Hematopoietic multipotent progenitor cell (in vitro differentiated cells): Measurements from ENCODE around the gene MYBL2. TPM values are rescaled to one million over a fixed set of nuclear protein-coding genes. Genes with fewer than 3 reads are reported as not detected.

Experiments used
- DNase-seq, 3 donors: peaks; one replicate each; pipeline ENCODE4 v3.0.0-alpha.2; 2011 to 2015; ENCODE audit warnings: low read depth in 2 of 3, low spot score in 2 of 3
- total RNA-seq: library from RNA; depleted of rRNA; stranded (reverse); fragments of >200 nt; gene quantifications from one replicate; pipeline ENCODE4 v1.2.3, GENCODE V29; 2012

MYBL2 gene
- total RNA-seq, 1 donor = 7.5 TPM

DNA sequence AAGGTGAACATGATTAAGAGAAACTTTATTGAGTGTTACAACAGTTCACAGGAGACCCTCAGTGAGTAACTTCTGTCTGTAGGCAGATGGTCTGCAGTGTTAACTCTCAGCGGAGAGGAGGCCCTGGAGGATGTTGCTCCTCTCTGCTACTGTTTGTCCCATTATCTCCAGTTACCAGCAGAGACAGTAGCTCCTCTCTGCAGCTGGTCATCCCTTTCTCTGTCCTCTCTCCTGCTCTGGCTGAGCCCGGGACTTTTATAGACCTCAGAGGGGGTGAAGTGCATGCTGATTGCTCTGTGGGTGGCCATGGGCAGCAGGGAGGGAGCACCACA, 54.1 kb downstream of the MYBL2 start:
- no peak for DNase-seq

DNA sequence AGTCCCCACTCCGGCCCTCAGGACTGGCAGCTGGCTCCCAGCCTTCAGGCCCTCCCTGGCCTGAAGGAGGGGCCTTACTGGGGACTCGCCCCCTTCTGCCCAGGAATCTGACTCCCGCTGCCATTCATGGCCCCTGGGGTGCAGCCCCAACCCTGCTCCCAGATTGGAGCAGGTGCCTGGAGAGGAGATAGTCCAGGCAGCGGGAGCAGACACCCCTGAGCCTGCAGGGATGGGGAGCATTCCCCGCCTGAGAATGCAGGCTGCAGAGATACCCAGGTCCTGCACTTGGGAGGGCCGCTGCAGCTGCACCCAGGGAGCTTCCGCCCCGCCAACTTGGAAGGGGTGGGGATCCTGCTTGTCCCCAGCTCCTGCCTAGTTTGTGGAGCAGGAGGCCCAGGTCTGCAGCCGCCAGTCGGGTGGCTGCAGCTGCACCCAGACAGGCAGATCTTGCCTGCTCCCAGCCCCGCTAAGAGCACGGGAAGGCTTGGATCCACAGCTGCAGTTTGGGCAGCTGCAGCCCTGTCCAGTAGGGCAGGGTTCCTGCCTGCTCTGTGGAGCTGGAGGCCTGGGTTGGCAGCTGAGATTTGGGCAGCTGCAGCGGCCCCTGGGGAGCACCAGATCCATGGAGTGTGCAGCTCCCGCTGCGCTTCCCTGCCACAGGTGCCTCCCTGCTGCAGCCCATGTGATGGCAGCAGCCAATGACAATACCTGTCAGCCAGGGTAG, 54.7 kb downstream of the MYBL2 start:
- no peak for DNase-seq

DNA sequence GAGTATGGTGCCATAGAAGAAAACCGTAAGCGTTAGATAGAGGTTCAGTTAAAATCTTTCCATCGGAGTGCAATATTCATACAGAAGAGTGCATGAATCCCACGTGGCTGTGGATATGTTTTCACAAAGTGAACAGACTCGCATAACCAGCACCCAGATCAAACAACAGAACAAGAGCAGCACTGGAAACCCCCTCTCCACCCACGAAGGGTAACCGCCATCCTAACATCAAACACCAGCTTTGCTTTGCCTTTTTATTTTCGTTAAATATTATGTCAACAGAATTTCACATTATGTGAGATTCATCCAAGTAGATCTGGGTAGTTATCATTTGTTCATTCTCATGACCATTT, 55.2 kb downstream of the MYBL2 start:
- DNase-seq = peak in 1 of 3 donors; percentile 46

DNA sequence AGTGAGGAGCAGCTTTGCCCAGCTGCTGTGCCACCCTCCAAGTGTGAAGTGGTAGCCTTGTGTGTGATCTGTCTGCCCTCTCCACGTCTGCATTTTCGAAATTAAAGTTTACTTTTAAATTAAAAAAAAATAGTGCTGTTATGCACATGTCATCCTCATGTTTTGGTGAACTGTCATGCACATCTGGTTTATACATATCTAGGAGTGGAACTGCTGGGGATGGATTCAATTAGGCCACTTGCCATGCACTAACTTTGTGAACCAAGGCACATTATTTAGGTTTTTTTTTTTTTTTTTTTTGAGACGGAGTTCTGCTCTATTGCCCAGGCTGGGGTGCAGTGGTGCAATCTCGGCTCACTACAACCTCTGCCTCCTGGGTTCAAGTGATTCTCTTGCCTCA, 56.3 kb downstream of the MYBL2 start:
- no peak for DNase-seq

DNA sequence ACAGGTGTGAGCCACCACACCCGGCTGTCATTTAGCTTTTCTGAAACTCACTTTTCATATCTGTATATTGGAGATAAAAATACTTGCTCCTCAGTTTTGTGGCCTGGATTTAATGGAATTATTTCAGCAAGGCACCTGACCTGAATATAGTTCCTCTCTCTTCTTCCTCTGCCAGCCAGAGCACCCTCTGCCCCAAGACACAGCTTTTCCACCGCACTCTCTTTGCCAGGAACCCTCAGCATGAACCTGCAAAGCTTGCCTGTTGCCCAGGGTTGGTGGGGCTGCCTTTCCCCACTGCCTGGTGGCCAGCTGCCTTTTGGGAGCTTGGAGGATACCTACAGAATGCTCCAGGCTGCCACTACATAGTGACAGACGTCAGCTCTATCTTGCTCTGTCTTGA, 56.8 kb downstream of the MYBL2 start:
- no peak for DNase-seq

DNA sequence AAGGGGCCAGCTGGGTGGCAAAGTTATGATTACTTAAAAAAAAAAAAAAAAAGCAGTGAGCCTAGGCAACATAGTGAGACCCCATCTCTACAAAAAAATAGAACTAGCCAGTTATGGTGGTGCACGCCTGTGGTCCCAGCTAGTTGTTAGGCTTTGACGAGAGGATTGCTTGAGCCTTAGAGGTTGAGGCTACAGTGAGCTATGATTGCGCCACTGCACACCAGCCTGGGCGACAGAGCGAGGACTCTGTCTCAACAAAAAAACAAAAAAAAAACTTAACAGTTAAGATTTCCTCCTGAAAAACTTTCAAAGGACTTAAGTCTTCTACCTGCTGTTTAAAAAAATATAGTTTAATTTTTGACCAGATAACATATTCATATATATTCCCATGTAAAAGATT, 57.5 kb downstream of the MYBL2 start:
- DNase-seq = no peak

DNA sequence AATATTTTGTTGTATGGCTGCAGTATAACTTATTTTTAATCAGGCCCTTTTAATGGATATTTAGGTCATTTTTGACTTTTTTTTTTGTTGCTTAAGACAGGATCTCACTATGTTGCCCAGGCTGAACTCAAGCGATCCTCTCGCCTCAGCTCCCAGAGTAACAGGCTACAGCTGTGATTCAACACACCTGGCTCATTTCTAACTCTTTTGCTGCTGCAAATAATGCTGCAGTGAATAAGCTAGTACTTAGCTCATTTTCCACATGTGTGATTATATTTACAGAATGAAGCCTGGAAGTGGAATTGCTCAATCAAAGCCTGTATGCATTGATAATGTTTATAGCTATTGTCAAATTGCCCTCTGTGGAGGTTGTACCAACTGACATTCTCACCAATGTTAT, 58.8 kb downstream of the MYBL2 start:
- DNase-seq = no peak

DNA sequence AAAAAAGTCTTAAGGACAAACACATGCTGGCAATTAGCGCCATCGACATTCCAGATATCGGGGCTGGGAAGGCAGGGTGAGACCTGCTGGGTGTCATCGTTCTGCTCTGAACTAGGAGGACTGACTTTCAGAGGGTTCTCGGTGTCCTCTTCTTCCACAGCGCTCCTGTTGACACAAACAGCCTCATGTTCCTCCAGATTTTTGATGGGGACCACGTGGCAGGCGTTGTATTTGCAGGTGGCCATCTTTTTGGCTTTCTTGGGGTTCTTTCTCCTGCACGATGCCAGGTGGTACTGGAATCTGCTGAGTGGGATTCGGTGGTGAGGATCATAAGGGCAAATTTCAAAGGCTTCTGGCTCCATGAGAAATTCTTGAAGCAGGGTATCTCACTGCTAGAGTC, 59.4 kb downstream of the MYBL2 start:
- no peak for DNase-seq

DNA sequence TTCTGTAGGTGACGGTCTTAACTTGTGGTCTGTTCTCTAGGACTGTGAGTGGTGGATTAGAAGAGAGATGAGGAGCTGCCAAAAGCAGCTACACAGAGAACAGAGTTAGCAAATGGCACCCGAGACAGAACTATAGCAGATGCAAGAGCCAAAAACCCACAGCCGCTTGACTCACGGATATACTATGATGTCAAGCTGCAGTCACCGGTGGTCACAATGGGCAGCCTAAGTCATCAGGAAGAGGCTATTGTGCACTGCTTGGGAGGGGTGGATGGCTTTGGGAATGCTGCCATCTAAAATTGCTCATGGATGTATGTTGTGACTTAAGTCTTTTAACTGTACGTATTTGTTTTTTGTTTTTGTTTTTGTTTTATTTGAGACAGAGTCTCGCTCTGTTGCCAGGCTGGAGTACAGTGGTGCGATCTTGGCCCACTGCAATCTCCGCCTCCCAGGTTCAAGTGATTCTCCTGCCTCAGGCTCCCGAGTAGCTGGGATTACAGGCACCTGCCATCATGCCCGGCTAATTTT, 60.0 kb downstream of the MYBL2 start, which contains the start of gene GTSF1L:
Gene GTSF1L, minus strand, starts transcription at position 192 of the 528 bp plus-strand sequence. CDS start 308 bp downstream, outside the sequence.
- DNase-seq = no peak

DNA sequence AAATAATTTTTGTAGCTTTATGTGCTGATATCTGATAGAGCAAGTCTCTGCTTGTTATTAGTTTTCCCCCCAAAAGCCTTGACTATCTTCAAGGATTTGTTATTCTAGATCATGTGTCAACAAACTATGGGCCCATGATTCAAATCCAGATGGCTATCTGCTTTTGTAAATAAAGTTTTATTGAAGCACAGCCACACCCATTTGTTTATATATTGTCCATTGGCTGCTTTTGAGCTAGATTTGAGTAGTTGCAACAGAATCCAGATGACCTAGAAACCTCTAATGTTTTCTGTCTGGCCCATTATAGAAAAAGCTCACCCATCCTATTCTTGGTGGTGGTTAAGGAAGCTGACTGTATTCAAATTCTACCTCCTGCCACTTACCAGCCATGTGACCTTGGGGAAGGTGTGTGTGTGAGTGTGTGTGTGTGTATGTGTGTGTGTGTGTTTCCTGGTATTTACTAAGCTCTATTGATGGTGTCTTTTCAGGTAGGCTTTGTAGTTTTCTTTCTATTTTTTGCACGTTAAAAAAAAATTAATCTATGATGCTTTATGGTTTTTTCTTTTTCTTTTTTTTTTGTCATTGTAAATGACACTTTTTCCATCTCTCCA, 61.2 kb downstream of the MYBL2 start:
- DNase-seq = no peak

DNA sequence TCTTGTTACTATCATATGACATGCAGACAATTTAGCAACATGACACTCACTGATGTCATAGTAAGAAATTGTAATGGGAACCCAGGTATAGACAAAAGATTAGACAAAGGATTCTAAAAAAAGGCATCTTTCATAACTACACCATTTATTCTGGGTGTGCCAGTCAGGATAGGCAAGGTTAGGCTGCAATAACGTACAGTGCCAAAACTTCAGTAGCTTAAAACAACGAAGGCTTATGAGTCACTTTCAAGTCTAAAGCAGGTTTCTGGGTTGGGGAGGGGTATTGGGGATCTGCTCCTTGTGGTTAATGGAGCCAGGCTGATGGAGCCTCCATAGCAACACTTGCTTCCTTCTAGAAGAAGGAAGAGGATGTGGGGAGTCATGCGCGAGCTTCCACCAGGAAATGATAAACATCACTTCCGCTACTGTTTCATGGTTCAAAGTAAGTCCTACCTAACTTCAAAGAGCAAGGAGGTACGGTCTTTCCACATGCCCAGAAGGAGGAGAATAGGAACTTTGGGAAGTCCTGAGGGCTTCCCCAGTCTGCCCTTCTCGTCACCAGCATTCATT, 61.9 kb downstream of the MYBL2 start:
- no peak for DNase-seq

DNA sequence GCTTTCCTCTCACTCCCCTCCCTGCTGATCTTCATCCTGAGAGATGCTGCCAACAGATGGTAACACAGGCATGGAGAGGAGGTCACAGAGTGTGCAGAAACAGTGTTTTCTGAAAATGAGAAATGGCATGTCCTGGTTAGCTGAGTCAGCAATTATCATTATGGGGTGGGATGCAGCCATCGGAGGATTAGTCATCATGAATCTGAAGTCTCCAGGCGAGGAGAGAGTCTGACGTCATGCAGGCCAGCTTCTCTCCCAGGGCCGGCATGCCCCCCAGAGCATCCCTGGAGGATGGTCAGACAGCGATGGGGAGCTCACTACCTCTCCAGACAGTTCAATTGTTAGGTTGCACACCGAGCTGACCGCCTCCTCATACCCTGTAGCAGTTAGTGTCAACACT, 64.6 kb downstream of the MYBL2 start:
- DNase-seq = no peak

DNA sequence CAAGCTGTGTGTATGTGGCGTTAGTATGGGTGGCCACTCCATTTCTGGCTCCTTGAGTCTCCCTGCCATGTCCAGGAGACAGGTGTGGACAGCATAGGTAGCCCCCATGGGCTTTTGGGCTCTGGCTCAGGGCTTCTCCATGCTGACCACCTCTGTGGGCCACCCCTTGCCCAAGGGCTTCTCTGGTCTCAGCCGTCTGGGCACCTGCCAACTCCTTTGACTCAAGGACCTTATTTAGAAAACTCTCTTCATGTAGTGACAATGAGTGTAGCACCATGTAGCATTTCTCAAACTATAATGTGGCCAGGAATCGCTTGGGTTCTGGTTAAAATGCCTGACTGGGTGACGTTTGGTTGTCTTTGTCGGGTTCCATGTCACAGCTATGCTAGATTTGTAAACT, 65.0 kb downstream of the MYBL2 start:
- no peak for DNase-seq

DNA sequence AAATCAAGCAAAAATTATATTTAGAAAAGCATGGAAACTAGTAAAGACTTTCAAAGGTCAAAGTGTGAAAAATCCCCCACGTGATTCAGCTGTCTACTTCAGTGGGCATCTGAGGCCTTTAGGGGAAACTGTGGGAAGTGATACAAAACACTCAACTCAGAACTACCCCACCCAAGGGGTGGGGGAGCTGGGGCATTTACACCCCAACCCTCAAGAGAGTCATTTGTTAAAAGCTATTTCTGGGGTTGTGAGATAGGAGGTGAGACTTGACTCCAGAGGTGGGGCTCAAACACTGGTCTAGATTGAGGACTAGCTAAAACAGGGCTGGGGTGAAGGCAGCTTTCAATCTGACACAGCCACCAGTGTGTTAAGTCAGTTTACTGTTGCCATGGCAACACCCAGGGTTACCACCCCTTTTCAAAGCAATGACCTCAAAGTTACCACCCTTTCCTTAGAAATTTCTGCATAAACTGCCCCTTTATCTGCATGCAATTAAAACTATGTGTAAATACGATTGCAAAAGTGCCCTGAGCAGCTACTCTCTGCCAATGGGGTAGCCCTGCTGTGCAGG, 69.8 kb downstream of the MYBL2 start:
- DNase-seq = no peak

DNA sequence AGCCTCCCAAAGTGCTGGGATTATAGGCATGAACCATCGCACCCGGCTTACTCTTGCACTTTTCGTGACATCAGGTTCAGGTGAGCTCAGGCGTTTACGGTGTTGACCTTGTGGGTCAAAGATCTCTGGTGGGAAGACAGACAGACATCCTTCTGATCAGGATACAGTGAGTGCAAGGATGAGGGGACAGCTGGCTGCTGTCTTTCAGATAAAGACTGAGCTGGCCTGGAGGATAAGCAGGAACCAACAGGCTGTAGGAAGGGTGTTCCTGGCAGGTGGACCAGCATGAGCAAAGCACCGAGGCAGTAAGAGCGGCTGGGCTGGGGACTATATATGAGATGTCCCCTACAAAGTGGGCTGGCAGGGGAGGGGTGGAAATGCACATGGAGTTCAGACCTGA, 71.0 kb downstream of the MYBL2 start:
- DNase-seq = no peak

DNA sequence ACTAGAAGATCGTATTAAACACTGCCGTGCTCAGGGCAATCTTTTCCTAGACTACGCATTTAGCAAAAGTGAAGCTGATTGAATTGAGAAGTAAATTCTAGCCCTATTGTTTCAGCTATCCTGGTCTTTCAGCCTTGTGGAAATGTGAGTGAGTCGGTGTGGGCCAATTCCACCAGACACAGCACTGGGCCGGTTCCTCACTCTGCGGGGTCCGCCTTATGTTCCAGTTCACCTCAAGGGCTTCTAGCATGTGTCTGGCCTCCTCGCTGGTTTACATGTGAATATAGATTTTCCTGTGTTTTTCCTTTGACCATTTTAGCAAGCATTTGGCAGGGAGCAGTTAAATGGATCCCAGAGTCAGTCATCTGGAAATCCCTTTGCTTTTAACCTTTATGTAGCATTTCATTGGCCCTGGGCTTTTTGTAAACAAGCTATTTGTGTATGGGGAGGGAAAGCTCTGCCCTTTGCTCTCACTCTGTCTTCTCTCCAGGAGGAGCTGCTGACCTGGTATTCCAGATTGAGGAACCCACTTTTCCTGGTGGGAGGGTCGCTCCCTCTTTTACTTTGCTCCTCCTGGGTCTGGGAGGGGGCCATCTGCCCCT, 72.3 kb downstream of the MYBL2 start:
- DNase-seq = no peak

DNA sequence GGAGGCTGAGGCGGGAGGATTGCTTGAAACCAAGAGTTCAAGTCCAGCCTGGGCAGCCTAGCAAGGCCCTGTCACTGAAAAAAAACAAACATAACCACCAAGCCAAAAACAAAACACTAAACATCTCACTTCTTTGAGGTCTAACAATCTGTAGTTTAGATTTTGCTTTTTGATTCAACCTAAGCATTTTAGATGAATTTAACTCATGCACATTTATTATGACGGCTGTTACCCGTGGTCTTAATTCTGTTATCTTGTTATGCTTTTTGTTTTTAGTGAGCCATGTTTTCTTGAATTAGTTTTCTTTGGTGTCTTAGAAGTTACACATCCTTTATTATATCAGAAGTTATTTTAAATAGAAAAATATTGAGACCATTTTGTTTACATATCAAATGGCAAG, 73.7 kb downstream of the MYBL2 start:
- DNase-seq = no peak

DNA sequence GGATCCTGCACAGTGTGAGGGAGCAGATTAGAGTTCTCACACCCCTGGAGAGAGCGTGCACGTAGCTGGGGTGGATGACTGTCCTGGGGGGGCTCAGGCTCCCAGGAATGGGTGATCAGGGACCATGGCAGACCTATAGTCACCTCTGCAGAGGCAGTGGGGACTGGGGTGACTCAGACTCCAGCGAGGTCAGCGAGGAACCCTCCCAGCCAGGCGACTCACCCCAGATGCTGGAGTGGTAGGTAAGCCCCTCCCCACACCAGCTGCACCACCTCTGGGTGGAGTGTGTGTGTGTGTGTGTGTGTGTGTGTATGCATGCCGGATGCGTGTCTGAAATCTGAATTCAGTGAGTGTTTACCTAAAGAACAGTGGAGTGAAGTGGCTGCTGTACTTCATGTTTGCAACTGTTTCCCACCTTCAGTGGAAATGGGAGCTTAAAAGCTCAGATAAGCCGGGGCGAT, 77.3 kb downstream of the MYBL2 start:
- no peak for DNase-seq

DNA sequence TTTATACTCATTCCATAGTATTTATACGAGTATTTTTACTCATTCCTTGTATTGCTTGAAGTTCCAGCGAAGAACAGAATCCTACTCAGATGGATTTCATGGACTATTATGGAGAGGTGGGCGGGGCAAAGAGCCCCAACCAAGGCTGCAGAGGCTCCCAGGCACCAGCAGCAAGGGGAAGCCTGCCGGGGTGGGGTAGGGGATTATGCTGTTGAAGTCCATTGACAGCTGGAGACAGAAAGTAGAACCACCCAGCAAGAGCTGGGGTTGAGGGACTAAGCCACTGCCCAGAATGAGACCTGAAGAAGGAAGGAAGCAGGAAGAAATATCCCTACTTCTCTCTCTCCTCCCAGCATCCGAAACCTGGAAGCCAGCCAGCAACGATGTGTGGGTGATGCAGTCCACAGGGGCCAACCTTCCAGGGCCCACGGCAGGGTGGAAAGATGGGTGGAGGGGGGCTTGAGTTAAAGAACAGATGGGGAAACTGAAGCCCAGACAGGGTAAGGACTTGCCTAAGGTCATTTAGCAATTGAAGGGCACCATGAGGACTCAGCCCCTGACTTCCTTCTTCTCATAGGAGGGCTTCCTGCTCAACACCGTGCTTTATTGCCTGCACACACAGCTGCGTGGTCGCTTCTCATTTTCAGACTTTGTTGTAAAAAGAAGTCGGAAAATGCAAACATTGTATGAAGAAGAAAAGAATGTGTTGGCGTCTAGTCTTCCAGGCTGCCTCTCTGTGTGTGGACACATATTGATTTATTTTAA, 78.2 kb downstream of the MYBL2 start:
- peak in 1 of 3 donors; percentile 23 for DNase-seq

DNA sequence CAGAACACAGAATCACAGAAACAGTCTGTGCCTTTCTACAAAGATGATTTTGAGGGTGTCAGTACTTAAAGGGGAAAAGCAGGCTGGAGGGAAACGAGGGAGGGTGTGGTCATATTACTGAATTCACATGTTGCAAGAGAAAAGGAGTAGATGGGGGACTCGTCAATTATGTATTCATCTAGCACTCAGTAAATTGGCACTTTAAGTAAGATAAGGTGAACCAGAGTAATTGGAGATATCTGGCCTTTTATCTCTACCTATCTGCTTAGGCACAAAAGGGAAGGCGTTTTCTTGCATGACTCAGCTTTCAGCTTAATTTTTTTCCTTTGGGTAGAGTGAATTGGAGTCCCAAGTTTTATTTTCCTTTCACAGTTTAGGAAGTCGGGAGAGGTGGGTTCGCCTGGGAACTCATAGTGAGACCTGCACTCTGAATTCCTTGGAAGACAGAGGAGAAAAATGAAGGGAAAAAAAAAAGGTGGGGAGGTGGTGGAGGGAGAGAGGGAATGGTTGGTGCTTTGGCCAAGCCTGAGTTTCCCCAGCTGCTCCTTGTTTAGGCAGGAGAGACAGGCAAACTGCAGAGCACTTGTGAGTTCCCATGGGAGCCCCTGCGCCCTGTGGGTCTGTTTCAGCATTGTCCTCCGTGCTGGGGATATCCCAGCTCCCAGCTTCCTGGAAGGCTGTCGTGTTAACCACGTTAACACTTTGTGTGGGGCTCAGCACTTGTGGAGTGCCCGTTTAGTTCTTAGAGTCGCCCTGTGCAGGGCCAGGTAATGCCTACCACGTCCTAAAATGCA, 79.6 kb downstream of the MYBL2 start:
- DNase-seq = no peak
